ENCODE measurements around the gene CZIB.
A peak's percentile ranks its signal among the peaks of the same experiment; 100 is the strongest.
"Not testable (repeated sequence)": the region's sequence is repeated elsewhere in the genome, so short reads cannot be mapped to it uniquely, and the experiment has no call there.

Gene CZIB

DNA sequence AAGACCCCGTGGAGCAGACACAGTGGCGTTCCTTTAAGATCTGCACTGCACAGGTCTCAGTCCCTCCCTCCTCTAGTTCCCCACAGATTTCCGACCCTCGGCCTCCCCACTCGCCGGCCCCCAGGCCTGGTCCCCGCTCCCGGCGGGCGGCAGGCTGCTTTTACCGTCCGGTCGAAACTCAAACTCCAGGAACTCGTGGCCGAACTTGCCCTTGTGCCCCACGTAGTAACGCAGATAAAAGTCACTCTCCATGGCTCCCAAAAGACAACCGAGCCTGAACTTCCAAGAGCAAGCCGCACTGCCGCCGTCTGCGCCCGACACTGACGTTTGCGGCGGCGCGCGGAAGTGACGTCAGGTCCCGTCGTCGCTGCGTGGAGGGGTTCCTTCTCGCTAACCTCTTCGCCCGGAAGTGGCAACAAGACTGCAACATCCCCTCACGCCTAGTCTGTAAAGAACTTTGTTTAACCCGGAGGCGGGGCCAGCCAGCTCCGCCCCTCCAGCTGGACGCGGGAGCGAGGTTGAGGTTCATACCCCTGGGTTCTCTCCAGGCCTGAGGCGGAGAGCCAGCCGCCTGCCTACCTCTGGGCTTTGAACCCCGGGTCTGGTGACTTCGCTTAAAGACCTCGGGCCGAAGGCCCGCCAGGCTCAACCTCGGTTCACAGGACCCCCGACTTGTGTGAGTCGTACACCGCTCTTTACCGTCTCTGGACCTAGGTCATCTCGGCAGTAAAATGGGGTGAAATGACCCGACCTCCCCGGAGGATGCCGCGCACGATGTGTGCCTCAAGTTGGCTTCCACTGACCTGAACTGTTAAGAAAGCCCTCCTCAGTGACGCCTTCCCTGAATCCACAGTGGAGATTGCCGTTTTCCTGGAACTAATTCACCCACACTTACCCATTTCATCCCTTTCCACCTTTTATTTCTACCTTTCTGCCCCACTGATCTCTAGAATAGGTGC lies 18.0 kb upstream of the CZIB start, which contains the start of gene MAGOH:
Gene MAGOH, minus strand, starts transcription at position 322 of the 959 bp plus-strand sequence. Its CDS starts 70 bp downstream, at position 252.
- DNase-seq = peak; percentile 98

DNA sequence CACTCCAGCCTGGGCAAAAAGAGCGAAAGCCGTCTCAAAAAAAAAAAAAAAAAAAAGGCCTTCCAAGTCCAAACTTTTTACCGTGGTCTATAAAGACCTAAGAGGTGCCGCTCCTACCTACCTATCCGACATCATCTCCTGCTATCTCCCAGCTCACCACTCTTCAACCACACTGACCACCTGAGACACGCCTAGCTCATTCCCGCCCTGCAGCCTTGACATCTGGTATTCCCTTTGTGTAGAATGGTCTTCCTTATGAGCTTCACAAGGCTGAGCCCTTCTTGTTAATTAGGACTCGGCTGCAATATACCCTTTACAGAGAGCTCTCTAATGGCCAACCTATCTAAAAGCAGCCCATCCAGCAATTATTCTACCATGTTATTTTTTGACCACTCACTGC lies 17.2 kb upstream of the CZIB start:
- DNase-seq = no peak

GRCh38 chr1:53220962-53221286 lies 490 bp upstream of the CZIB start:
- DNase-seq = no peak

DNA sequence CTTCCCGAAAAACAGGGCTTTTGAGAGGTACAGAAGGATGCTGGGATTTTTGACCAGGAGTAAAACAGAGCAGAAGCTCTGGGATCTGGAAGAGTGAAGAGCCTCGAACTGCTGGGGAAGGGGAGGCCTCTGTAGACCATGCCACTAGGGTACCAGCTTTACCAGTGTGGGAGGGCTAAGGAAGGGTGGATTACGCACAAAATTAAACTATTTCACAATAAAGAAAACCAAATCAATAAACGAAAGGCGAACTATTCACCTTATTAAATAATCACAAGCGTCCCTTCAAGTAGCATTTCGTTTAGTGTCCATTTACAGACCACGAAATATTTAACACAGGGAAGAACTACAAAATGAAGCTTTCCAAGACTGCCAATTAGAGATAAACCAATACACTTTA lies 723 bp downstream of the CZIB start:
- no peak for DNase-seq

GRCh38 chr1:53218201-53218600 lies 2.2 kb downstream of the CZIB start:
- DNase-seq = no peak

DNA sequence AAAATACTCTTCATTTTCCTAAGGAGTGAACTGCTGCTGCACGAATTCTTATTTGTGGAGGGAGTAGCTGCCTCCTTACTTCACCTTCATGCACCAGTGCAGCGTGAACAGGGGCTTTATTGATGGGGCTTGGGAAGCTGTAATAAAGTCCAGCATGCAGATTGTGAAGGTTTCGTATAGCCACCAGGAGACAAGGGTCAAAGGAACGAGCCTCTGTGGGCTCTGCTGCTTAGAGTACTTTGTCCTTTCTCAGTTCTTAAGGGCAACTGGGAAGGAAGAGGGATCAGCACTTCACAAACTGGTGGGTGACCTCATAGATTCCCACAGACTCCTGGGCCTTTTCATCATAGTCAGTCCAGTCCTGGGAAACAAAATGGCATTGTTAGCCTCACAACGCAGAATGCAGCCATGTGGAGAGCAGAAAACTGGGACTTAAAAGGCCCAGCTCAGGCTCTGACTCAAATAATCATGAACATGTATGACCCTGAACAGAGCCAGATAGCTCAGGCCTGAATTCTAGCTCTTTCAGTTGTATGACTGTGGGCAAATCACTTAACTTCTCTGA lies 6.0 kb downstream of the CZIB start:
- no peak for DNase-seq

- no peak for DNase-seq
Observed at GRCh38 chr1:53210954-53211353, 9.5 kb downstream of the CZIB start.

- DNase-seq = no peak
Observed at GRCh38 chr1:53210352-53210751, 10.1 kb downstream of the CZIB start.

- DNase-seq = no peak
Observed at GRCh38 chr1:53207726-53208125, 12.7 kb downstream of the CZIB start.

- DNase-seq = no peak
Observed at GRCh38 chr1:53206735-53207379, 13.6 kb downstream of the CZIB start.

- DNase-seq = peak; percentile 17
Observed at GRCh38 chr1:53206083-53206685, 14.2 kb downstream of the CZIB start.

DNA sequence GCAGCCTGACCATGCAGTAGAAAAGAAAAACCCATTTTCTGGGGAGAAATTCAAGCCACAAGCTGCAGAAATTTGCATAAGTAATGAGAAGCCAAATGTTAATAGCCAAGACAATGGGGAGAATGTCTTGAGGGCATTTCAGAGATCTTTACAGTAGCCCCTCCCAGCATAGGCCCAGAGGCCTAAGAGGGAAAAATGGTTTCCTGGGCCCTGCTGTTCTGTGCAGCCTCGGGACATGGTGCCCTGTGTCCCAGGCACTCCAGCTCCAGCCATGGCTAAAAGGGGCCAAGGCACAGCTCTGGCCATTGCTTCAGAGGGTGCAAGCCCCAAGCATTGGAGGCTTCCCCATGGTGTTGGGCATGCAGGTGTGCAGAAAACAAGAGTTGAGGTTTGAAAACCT lies 14.9 kb downstream of the CZIB start:
- not testable (repeated sequence) for DNase-seq

GRCh38 chr1:53203466-53203865 lies 17.0 kb downstream of the CZIB start:
- DNase-seq = no peak

DNA sequence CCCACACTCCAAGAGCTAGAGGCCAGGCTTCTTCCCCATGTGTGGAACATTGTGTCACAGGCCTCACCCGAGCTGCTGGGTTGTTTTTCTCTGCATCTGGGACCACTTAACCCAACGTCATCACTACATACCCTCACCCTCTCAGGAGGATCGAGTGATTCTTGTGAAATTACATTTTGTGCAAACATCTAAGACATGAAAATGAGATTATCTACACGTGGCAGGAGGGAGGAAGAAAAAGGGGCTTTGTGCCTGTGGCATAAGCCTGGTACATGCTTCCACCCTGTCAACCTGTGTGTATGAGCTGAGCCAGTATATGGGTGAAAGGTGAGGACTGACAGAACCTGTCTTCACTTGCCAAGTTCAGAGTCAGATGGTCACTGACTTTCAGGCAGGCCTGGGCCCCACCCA lies 22.2 kb downstream of the CZIB start:
- DNase-seq = no peak

DNA sequence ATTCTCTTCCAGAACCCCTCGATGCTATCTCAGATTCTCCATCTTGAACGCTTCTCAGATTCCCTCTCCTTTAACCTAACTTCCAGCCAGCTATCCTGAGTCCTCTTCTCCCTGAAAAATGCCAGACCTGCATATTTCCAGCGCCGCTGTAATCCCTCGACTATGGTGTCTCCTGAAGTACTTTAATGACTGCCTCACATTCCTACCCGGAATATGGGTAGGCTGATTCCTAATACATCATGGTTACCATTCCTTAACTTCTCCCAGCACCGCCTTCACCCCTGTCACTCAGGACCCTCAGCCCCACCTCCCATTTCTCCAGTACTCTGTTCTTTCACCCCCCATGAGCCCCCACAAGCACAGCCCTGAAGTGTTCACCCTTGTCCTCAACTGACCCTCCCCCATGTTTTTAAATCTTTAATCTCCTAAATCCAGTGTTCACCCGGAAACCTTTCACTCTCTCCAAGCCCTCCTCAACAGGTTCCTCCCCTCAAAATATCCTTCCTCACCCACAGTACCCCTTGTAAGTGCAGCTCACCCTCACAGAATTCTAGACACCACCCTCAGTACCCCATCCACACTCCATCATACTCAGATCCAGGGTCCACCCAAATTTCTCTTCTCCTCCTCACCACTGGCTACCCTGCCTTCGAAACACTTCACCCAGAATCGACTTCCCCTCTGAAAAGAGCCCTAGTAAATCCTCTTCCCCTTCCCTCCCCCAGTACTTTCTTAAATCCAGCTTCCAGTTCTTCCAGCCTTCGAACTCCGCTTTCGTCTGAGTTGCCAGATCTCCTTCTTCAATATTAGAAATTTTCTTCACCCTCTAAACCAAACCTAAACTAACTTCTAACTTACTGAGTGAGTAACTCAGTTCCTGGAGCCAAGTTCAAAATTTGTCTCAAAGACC lies 22.9 kb downstream of the CZIB start:
- DNase-seq = no peak

- peak; percentile 97 for DNase-seq
Observed at GRCh38 chr1:53196485-53197290, 23.7 kb downstream of the CZIB start, which contains the start of gene CPT2. Gene CPT2 (plus strand): TSS chr1:53196824. CDS start chr1:53196944, 120 bp downstream.

- DNase-seq = no peak
Observed at GRCh38 chr1:53196017-53196484, 24.4 kb downstream of the CZIB start.

GRCh38 chr1:53195246-53196016 lies 25.0 kb downstream of the CZIB start:
- no peak for DNase-seq

GRCh38 chr1:53190210-53190611 lies 30.2 kb downstream of the CZIB start:
- DNase-seq = no peak

- DNase-seq = peak; percentile 25
Observed at GRCh38 chr1:53189061-53189460, 31.4 kb downstream of the CZIB start.

Data from OCI-M1 (cell line).